ENCODE measurements around the gene EDC3.

The EDC3 gene

DNA sequence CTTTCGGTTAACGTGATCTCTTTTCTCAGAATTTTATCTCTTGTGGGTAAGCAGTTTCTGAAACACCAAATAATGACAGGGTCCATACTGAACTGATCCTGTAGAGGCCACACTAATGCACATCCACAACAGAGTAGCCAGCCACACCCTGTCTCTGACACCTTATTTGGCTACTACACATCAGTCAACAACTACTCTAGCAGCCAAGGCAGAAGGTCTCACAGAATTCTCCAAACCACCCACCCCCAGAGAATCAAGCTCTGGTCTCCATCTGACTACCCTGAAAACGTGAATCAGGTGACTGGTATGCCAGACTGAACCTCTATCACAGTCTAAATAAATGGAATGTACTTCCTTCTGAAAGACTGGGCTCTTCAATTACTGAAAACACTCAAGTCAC, 38.0 kb downstream of the EDC3 start:
- Histone ChIP-seq H2AFZ (ENCODE audit: low read depth, low read length) (no peak overlapping the region), H3K9ac (ENCODE audit: low read length) (no peak overlapping the region), H3K9me3 (ENCODE audit: insufficient read depth, low read length) (no peaks in the 10 kb centered on the region), H3K27me3 (ENCODE audit: low read depth, low read length) (no peaks in the 10 kb centered on the region), H3K4me3 (ENCODE audit: low read length) (no peak overlapping the region), H3K4me2 (ENCODE audit: low read length) (no peak overlapping the region), H3K36me3 (replicated peaks; ENCODE audit: low read depth, low read length) (peaks cover 13% of the 10 kb centered on the region), H3K27ac (ENCODE audit: low read length) (no peak overlapping the region), H3K79me2 (ENCODE audit: low read length) (peaks cover 15% of the 10 kb centered on the region), H3K4me1 (ENCODE audit: low read length) (no peaks in the 10 kb centered on the region), H4K20me1 (ENCODE audit: insufficient read depth, low read length) (peaks cover 11% of the 10 kb centered on the region; the same call in 1 of the 2 replicates)
- TF ChIP-seq, protein P1, sequence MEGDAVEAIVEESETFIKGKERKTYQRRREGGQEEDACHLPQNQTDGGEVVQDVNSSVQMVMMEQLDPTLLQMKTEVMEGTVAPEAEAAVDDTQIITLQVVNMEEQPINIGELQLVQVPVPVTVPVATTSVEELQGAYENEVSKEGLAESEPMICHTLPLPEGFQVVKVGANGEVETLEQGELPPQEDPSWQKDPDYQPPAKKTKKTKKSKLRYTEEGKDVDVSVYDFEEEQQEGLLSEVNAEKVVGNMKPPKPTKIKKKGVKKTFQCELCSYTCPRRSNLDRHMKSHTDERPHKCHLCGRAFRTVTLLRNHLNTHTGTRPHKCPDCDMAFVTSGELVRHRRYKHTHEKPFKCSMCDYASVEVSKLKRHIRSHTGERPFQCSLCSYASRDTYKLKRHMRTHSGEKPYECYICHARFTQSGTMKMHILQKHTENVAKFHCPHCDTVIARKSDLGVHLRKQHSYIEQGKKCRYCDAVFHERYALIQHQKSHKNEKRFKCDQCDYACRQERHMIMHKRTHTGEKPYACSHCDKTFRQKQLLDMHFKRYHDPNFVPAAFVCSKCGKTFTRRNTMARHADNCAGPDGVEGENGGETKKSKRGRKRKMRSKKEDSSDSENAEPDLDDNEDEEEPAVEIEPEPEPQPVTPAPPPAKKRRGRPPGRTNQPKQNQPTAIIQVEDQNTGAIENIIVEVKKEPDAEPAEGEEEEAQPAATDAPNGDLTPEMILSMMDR (IDR thresholded peaks at IDR 0.05; ENCODE audit: low read depth, low read length): no peak
- no peak for TF ChIP-seq EZH2phosphoT487 (IDR thresholded peaks at IDR 0.05; ENCODE audit: low read depth)

DNA sequence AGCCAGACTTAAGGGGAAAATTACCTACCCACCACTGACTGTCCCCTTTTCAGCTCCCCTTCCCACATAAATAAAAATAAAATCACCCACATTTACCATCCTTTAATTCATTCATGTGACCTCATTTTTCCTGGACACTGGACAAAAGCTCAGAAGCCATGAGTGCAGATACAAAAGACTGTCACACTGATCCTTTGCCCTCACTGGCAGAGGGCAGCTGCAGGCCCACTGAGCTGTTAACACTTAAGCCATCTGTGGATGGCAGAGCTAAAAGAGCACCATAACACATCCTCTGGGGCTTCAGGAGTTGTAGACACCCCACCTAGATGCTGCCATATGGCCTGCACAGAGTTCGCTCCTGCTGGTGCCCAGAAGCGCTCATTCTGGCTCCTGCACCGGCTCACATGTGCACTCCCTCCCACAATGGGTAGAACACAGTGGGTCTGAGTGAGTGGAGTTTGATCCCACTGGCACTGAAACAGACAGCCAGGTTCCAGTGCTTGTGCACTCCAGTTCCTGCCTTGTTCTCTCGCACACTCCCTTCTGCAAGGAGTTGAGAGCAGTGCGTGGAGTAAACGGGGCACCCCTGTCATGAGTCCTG, 38.8 kb downstream of the EDC3 start:
- H3K4me2 ChIP-seq (ENCODE audit: low read length): no peak overlapping the region
- H3K9ac ChIP-seq (ENCODE audit: low read length): no peak overlapping the region
- no peaks in the 10 kb centered on the region for H3K4me1 ChIP-seq (ENCODE audit: low read length)
- H3K27ac ChIP-seq (ENCODE audit: low read length): no peak overlapping the region
- no peak overlapping the region for H2AFZ ChIP-seq (ENCODE audit: low read depth, low read length)
- peaks cover 11% of the 10 kb centered on the region; the same call in 1 of the 2 replicates for H3K79me2 ChIP-seq (ENCODE audit: low read length)
- no peak for TF ChIP-seq EZH2phosphoT487 (IDR thresholded peaks at IDR 0.05; ENCODE audit: low read depth)
- TF ChIP-seq, protein P1 (IDR thresholded peaks at IDR 0.05; ENCODE audit: low read depth, low read length): no peak
- H3K27me3 ChIP-seq (ENCODE audit: low read depth, low read length): no peaks in the 10 kb centered on the region
- no peak overlapping the region for H3K4me3 ChIP-seq (ENCODE audit: low read length)
- peaks cover 13% of the 10 kb centered on the region for H3K36me3 ChIP-seq (replicated peaks; ENCODE audit: low read depth, low read length)
- H4K20me1 ChIP-seq (ENCODE audit: insufficient read depth, low read length): peaks cover 7% of the 10 kb centered on the region; the same call in 1 of the 2 replicates
- no peaks in the 10 kb centered on the region for H3K9me3 ChIP-seq (ENCODE audit: insufficient read depth, low read length)

DNA sequence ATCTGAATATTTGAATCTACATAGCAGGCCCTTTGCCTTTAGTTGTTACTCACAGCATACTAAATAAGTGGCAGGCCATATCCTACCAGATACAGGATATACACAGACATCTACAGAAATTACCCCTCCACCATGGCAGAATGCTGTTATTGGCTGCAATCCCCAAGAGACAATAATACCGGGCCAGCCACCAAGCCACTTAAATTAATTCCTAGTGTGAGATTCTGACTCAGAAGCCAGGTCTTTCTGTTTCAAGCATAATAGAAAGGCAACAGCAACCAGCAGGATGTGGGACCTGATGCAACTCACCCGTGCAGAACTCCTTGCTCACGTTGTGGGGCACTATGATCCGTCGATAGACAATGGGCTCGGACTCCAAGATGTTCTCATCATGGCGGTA, 40.4 kb downstream of the EDC3 start:
- Histone ChIP-seq H3K36me3 (replicated peaks; ENCODE audit: low read depth, low read length) (peaks cover 17% of the 10 kb centered on the region), H3K27me3 (ENCODE audit: low read depth, low read length) (no peaks in the 10 kb centered on the region), H3K4me2 (ENCODE audit: low read length) (no peak overlapping the region), H3K79me2 (ENCODE audit: low read length) (peaks cover 8% of the 10 kb centered on the region; the same call in 1 of the 2 replicates), H4K20me1 (ENCODE audit: insufficient read depth, low read length) (peaks cover 7% of the 10 kb centered on the region; the same call in 1 of the 2 replicates), H3K4me3 (ENCODE audit: low read length) (no peak overlapping the region), H3K9ac (ENCODE audit: low read length) (no peak overlapping the region), H3K4me1 (ENCODE audit: low read length) (no peaks in the 10 kb centered on the region), H3K27ac (ENCODE audit: low read length) (no peak overlapping the region), H2AFZ (ENCODE audit: low read depth, low read length) (no peak overlapping the region), H3K9me3 (ENCODE audit: insufficient read depth, low read length) (no peaks in the 10 kb centered on the region)
- TF ChIP-seq, protein P1 (IDR thresholded peaks at IDR 0.05; ENCODE audit: low read depth, low read length): no peak
- no peak for TF ChIP-seq EZH2phosphoT487 (IDR thresholded peaks at IDR 0.05; ENCODE audit: low read depth)

DNA sequence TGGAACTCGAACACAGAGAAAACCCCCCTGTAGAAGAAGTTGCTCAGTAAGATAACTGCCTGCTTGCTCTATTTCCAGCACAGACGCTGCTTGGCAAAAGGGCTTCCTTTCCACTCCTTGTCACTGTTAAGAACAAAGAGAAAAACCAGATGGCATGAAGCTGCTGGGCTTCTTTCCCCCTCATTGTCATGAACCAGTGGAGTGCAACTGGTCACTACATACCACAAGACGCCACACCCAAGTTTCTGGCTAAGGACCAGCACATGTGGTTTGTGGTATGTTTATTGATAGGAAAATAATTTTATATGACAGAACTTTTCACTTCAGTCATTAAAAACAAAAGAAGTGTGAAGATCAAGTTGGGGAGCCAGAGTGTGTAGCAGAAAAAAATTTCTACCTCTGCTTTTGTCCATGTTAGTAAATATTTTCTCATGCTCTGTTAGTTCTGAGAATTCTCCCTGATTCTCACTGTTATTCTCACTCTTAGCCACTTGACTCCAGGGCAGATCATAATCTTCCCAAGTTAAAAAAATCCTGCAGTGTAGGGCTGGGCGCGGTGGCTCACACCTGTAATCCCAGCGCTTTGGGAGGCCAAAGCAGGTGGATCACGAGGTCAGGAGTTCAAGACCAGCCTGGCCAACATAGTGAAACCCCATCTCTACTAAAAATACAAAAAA, 42.3 kb downstream of the EDC3 start:
- Histone ChIP-seq H3K36me3 (replicated peaks; ENCODE audit: low read depth, low read length) (peaks cover 17% of the 10 kb centered on the region), H3K4me3 (ENCODE audit: low read length) (no peak overlapping the region), H3K9me3 (ENCODE audit: insufficient read depth, low read length) (no peaks in the 10 kb centered on the region), H3K79me2 (ENCODE audit: low read length) (0 out of 2 replicates have a peak, but pooled peaks cover 4% of the 10 kb centered on the region), H3K27me3 (ENCODE audit: low read depth, low read length) (no peaks in the 10 kb centered on the region), H3K4me2 (ENCODE audit: low read length) (no peak overlapping the region), H3K4me1 (ENCODE audit: low read length) (no peaks in the 10 kb centered on the region), H4K20me1 (ENCODE audit: insufficient read depth, low read length) (peaks cover 9% of the 10 kb centered on the region; the same call in 1 of the 2 replicates), H2AFZ (ENCODE audit: low read depth, low read length) (no peak overlapping the region), H3K9ac (ENCODE audit: low read length) (no peak overlapping the region), H3K27ac (ENCODE audit: low read length) (no peak overlapping the region)
- TF ChIP-seq, protein P1 (IDR thresholded peaks at IDR 0.05; ENCODE audit: low read depth, low read length): no peak
- no peak for TF ChIP-seq EZH2phosphoT487 (IDR thresholded peaks at IDR 0.05; ENCODE audit: low read depth)

Measured in OCI-LY3 (cell line).